IPS-NIHi7 (cell line): ENCODE results near the gene TLE5.
"Not testable (repeated sequence)": the region's sequence is repeated elsewhere in the genome, so short reads cannot be mapped to it uniquely, and the experiment has no call there.

ENCODE experiments used
- DNase-seq: peaks from one replicate; pipeline ENCODE4 v3.0.0; 2012; ENCODE audit warnings: mixed read lengths; ENCODE audit errors: extremely low spot score

TLE5 gene

GRCh38 chr19:3045191-3045590 lies 17.1 kb downstream of the TLE5 start:
- no peak for DNase-seq

- DNase-seq, result no peak
These were observed 19.6 kb downstream of the TLE5 start for GRCh38 chr19:3042621-3043267.

- DNase-seq, result no peak
These were observed 20.3 kb downstream of the TLE5 start for GRCh38 chr19:3041761-3042620.

DNA sequence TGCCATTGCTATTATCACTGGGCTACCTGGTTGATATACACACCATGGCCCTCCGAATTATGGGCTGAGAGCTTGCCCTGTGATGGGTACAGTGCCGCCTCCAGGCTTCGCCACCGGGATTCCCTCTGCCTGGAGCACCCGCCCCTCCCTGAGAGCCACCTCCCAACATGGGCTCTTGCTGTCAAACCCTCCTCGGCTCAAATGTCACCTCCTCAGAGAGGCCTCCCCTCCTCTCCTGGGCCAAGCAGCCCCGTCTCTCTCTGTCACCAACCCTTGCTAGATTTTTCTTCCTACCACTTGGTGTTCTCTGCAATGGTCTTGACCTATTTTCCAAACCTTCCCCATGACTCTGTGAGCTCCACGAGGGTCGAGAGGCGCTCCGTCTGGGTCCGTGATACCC lies 21.0 kb downstream of the TLE5 start:
- no peak for DNase-seq

- DNase-seq, result no peak
These were observed 22.6 kb downstream of the TLE5 start for GRCh38 chr19:3039641-3040077.

DNA sequence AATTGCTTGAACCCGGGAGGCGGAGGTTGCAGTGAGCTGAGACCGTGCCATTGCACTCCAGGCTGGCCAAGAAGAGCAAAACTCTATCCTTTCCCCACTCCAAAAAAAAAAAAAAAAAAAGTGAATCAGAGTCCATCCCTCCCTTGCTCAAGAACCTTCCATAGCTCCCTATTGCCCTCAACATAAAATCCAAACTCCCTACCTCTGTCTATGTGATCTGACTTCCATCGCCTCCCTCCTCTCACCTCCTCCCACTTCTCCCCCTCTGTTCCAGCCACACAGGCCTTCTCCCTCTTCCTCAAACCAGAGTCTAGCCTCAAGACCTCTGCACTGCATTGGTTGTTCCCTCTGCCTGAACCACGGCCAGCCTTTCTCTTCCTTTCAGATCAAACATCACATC lies 23.2 kb downstream of the TLE5 start:
- DNase-seq, result no peak

- DNase-seq, result no peak
These were observed 24.1 kb downstream of the TLE5 start for GRCh38 chr19:3038214-3038613.

GRCh38 chr19:3036977-3037544 lies 25.2 kb downstream of the TLE5 start:
- DNase-seq, result not testable (repeated sequence)

DNA sequence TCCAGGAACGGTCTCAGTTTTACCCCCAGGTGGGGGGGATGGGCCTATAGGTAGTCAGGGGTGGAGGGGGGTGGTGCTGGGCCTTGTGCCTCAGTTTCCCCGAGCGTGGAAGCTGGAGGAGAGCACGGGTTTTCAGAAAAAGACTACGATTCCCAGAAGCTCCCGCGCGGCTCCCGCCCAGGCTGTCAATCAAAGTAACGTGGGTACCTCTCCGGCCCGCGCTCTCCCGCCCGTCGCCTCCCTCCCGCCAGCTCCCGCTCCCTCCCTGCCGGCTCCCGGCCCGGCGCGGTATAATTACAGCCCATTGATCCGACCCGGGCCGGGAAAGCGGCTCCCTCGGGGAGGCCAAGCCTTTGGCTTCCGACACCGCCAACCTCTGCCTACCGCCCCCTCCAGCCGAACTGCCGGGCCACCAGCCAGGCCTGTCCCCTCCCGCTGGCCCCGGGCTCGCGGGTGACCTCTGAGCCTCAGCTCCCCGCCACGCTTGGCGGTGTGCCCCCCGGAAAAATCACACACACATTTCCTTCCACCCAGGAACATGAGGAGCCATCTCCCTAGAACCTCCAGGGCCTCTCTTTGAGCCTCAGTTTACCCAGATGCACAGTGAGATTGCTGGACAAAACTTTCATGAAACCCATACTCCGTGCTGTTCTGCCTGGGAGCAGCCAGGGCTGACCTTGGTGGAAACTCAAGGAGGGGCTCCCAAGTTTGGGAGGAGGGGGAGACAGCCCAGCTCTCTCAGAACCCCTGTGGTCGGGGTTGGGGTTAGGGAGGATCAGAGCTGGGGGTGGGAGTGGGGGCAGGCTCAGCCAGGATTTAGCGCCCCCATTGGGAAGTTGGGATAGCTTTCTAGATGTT lies 25.9 kb downstream of the TLE5 start:
- DNase-seq, result peak; percentile 89

DNA sequence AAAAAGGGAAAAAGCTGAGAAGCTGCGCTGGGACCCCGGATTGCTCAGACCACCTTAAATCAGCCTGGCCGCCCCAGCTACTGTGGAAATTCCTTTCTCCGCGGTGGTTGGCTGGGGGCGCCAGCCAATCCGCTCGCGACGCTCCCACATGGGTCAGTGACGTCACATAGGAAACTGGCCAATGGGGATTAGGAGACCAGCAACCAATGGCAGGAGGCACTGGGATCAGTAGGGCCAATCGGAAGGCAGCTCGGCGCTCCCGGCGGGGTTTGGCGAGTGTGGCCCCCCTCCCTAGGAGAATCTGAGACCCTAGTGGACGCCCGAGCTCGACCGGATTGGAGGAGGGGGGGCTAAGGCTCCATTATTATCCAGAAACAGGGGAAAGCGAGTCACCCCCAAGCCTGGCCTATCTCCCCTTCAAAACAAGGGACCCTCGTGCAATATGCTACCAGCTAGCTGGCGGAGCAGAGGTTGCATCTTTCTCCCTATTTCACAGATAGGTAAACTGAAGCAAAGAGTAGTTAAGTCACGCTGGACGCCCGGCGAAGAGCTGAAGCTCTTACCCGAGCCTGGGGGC lies 26.7 kb downstream of the TLE5 start:
- DNase-seq, result peak; percentile 100

DNA sequence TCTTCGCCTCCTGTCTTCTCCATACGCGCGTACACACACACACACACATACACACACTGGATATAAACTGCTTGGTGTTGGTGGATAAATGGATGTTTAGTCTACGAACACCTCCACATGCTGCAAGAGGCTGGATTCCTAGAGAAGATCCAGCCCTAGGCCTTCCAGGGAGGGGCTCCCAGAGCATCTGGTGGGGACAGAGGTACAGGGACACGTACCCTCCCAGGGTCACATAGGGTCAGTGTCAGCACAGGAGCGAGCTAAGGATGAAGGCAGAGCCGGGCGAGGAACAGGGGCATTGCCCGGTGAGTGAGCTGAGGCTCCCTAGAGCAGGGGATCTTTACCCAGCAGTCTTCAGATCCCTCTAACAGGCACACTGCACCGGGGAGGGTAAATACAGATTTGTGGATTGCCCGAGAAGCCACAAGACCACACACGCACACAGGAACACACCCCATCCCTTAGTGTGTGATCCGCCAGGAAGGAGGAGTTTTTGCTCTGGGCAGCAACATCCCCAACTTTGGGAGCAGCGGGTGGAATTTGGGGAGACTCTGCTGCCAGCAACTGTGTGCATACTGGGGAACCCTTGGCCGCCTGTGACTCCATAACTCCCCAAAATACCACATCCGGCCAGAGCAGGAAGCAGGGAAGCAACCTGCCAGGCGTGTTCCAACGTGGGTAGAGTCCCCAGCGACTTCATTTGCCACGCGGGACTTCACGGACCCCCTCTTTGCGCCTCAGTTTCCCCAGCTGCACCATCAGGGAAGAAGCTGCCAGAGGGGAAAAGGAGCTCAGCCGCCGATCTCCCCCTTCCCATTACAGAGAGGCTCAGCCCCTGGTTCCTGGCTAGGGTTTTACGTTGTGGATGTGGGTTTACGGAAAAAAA lies 27.4 kb downstream of the TLE5 start:
- no peak for DNase-seq

DNA sequence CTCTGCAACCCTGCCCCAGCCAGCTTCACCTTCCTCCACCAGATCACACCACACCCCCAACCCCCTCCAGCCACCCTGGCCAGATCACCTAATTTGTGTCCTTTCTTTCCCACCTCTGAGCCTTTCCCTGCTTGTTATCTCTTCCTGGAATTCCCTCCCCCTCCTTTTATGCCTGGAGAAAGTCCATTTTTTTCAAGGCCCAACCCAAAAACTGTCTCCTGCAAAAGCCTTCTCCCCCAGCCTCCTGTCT lies 28.0 kb downstream of the TLE5 start:
- no peak for DNase-seq

DNA sequence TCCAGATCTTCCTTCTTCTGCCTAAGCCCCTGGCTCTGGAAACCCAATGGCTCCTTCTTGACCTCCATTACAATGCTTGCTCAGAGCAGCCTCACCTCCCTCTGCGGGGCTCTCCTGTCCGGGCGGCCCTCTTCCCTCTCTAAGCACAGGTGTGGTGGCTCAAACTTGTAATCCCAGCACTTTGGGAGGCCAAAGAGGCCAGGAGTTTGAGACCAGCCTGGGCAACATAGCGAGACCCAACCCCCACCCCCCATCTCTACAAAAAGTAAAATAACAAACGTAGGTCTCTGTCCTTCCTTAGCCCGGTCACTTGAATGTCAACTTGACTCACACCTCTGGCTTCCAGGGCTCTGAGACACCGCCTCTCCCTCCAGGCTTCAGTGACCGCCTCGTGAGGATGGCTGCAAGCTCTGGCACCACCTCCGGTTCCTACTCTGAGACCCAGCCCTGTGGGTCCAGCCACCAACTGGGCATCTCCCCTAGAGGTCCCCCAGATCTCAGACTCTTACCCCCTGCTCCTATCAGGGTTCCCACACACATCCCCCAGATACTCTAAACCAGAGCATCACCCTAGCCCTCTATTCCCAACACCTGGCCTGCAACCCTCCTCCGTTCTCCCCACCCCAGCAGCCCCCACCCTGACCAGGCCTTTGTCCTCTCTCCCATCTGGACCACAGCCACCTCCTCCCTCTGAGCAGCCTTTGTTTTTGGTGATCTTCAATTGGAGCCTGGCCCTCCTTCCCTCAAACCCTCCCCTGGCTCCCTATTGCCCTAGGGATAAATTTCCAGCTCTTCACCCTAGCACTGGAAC lies 28.5 kb downstream of the TLE5 start:
- no peak for DNase-seq

DNA sequence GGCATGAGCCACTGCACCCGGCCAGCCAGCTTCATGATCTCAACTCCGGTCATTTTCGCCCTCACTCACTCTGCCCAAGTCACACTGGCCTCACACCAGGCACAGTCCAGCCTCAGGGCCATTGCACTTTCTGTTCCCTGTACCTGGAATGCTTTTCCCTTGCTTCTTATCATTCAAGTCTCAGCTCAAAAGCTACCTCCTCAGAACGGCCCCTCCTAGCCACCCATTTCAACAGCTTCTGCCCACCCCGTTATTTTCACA lies 30.8 kb downstream of the TLE5 start:
- no peak for DNase-seq

DNA sequence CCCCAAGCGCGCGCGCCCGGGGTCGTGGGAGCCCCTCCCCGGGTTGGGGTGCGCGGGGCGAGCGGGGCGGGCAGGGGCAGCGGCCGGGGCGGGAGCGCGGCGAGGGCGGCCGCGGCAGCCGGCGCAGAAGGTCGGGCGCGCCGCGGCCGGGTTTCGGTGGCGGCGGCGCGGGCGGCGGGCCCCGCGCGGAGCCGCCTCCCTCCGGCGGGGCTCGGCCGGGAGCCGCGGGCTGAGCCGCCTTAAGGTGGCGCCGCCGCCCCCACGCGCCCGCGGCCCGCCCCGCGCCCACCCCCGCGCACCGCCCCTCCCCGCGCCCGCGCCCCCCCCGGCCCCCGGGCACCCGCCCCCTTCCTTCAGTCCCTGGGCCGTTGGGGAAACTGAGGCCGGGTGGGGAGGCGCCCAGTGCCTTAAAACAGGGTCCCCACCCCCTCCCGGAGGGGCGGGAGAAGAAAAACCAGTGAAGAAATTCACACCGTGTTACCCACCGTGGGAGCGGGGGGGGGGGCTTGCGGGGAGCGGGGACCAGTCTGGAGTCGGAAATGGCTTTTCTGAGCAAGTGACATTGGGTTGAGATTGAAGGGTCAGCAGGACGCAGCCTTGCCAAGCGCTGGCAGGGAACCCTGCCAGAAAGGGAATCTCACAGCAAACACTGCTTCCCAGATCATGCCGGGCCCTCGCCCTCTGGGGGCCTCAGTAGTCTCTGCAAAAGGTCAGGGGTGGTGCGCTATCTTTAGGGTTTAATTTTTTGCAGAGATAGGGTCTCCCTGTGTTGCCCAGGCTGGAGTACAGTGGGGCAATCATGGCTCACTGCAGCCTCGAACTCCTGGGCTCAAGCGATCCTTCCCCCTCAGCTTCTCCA lies 33.0 kb downstream of the TLE5 start, which contains the start of gene TLE2:
TSS of gene TLE2 (minus strand) at position 216 of the 859 bp plus-strand sequence. CDS start 376 bp downstream, outside the sequence.
- DNase-seq, result no peak

DNA sequence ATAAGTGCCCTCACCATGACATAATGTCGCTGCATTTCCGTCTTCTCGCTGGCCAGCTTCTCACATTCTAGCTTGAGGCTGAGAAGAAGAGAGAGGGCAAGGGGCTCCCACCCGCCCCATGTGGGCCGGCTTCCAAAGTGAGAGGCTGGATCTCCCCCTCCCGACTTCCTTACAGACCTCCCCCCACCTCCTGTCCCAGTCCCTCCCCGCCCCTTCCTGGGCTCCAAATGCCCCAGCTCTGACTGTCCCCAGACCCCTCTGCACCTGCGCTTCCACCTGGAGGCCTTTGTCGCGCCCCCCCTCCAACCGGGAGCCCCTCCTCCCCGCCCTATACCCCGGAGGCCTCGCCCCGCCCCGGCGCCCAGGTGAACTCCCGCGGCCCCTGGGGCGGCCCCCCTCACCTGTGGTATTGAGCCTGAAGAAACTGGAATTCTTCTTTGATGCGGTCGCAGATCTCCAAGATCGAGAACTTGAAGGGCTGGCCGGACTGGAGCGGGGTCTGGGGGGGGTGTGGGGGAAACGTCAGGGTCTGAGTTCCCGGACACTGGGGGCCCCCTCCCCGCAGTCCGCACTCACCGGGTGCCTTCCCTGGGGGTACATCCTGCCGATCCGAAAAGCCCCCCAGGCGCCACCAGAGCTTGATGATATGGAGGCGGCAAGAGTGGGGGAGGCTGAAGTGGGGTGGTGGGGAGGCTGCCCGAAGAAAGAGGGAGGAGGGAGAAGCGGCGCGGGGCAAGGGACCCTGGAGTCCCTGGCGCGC lies 33.8 kb downstream of the TLE5 start:
- DNase-seq, result peak; percentile 53

- DNase-seq, result no peak
These were observed 34.4 kb downstream of the TLE5 start for GRCh38 chr19:3027981-3028304.

- no peak for DNase-seq
These were observed 35.0 kb downstream of the TLE5 start for GRCh38 chr19:3027292-3027691.

GRCh38 chr19:3026768-3027167 lies 35.5 kb downstream of the TLE5 start:
- DNase-seq, result no peak
